ENCODE results near the gene NLRP9. TPM values are rescaled to one million over a fixed set of nuclear protein-coding genes. Genes with fewer than 3 reads are reported as not detected.

Gene NLRP9
- total RNA-seq, 1 donor from 2014 or later, result not detected

GRCh38 chr19:55687281-55688201, 50.7 kb downstream of the NLRP9 start:
- Histone ChIP-seq H3K9me3 (no peaks in the 10 kb centered on the region), H3K36me3 (peaks cover 2 to 78% of the 10 kb centered on the region in 2 donors), H3K27ac (no peak overlapping the region), H3K4me3 (no peak overlapping the region), H3K27me3 (no peaks in the 10 kb centered on the region), H3K4me1 (no peaks in the 10 kb centered on the region)
- intact Hi-C loops (cut with DNase I), result no loop called here
- TF ChIP-seq CTCF (IDR thresholded peaks at IDR 0.05), result no peak
- no peak for TF ChIP-seq POLR2A (IDR thresholded peaks at IDR 0.05)
- no peak for TF ChIP-seq POLR2AphosphoS5 (IDR thresholded peaks at IDR 0.05; ENCODE audit: insufficient read depth in 1 of 2, low read depth in 1 of 2)
- DNase-seq (ENCODE audit: extremely low spot score in 2 of 2), result no peak

- Histone ChIP-seq H3K27me3 (no peaks in the 10 kb centered on the region), H3K4me3 (no peak overlapping the region), H3K36me3 (peaks cover 2 to 69% of the 10 kb centered on the region in 2 donors), H3K27ac (no peak overlapping the region), H3K4me1 (no peaks in the 10 kb centered on the region), H3K9me3 (no peaks in the 10 kb centered on the region)
- intact Hi-C loops (cut with DNase I), result no loop called here
- no peak for DNase-seq (ENCODE audit: extremely low spot score in 2 of 2)
- no peak for TF ChIP-seq POLR2A (IDR thresholded peaks at IDR 0.05)
- TF ChIP-seq POLR2AphosphoS5 (IDR thresholded peaks at IDR 0.05; ENCODE audit: insufficient read depth in 1 of 2, low read depth in 1 of 2), result no peak
- TF ChIP-seq CTCF (IDR thresholded peaks at IDR 0.05), result no peak
These were observed 51.7 kb downstream of the NLRP9 start for GRCh38 chr19:55686311-55687050.

- TF ChIP-seq CTCF (IDR thresholded peaks at IDR 0.05) (no peak), POLR2AphosphoS5 (IDR thresholded peaks at IDR 0.05; ENCODE audit: insufficient read depth in 1 of 2, low read depth in 1 of 2) (no peak), POLR2A (IDR thresholded peaks at IDR 0.05) (no peak)
- H3K36me3 ChIP-seq, result peaks cover 2 to 69% of the 10 kb centered on the region in 2 donors
These were observed 52.4 kb downstream of the NLRP9 start for GRCh38 chr19:55685776-55686175.

GRCh38 chr19:55684946-55685681, 53.1 kb downstream of the NLRP9 start:
- Histone ChIP-seq H3K9me3 (no peaks in the 10 kb centered on the region), H3K4me1 (peaks cover 6% of the 10 kb centered on the region), H3K4me3 (no peak overlapping the region), H3K27me3 (no peaks in the 10 kb centered on the region), H3K27ac (no peak overlapping the region), H3K36me3 (peaks cover 2 to 68% of the 10 kb centered on the region in 2 donors)
- intact Hi-C loops (cut with DNase I), result no loop called here
- no peak for TF ChIP-seq POLR2A (IDR thresholded peaks at IDR 0.05)
- TF ChIP-seq POLR2AphosphoS5 (IDR thresholded peaks at IDR 0.05; ENCODE audit: insufficient read depth in 1 of 2, low read depth in 1 of 2), result no peak
- no peak for TF ChIP-seq CTCF (IDR thresholded peaks at IDR 0.05)
- DNase-seq (ENCODE audit: extremely low spot score in 2 of 2), result no peak

More at GRCh38 chr19:55685776-55686175, 52.4 kb downstream of the NLRP9 start:
- no peaks in the 10 kb centered on the region for H3K9me3 ChIP-seq
- DNase-seq (ENCODE audit: extremely low spot score in 2 of 2), result no peak
- no peak overlapping the region for H3K27ac ChIP-seq
- intact Hi-C loops (cut with DNase I), result no loop called here
- no peak overlapping the region for H3K4me3 ChIP-seq
- no peaks in the 10 kb centered on the region for H3K4me1 ChIP-seq
- H3K27me3 ChIP-seq, result no peaks in the 10 kb centered on the region
